Smooth muscle cell (in vitro differentiated cells): ENCODE results near the gene SRC. TPM values are rescaled to one million over a fixed set of nuclear protein-coding genes. Genes with fewer than 3 reads are reported as not detected.

Experiments used
- DNase-seq: peaks from one replicate; lab custom pipeline; 2025; ENCODE audit not compliant: unreplicated experiment; lab: John Stamatoyannopoulos, UW
- H2AFZ ChIP-seq: fragments of 200-600 bp; sonication (generic); 2 replicates; pipeline ENCODE4 v1.6.0; 2016; ENCODE audit warnings: antibody characterized with exemption, low read depth, mild to moderate bottlenecking
- H3F3A ChIP-seq: fragments of 200-600 bp; sonication (generic); 2 replicates; pipeline ENCODE4 v1.6.0; 2017; ENCODE audit warnings: antibody characterized with exemption, low read depth
- H3K27ac ChIP-seq: fragments of 200-600 bp; sonication (generic); 2 replicates; pipeline ENCODE4 v1.5.1; 2016; ENCODE audit warnings: low read depth, mild to moderate bottlenecking
- H3K27me3 ChIP-seq: fragments of 200-600 bp; sonication (generic); 2 replicates; pipeline ENCODE4 v1.6.1; 2016; ENCODE audit warnings: low read depth, mild to moderate bottlenecking
- H3K36me3 ChIP-seq: fragments of 200-600 bp; sonication (generic); 2 replicates; pipeline ENCODE4 v1.5.1; 2016; ENCODE audit warnings: low read depth
- H3K4me1 ChIP-seq: fragments of 200-600 bp; sonication (generic); 2 replicates; pipeline ENCODE4 v1.5.1; 2016; ENCODE audit warnings: low read depth
- H3K4me2 ChIP-seq: fragments of 200-600 bp; sonication (generic); 2 replicates; pipeline ENCODE4 v1.6.0; 2016; ENCODE audit warnings: mild to moderate bottlenecking
- H3K4me3 ChIP-seq: fragments of 200-600 bp; sonication (generic); 2 replicates; pipeline ENCODE4 v1.5.1; 2016; ENCODE audit warnings: mild to moderate bottlenecking
- H3K79me2 ChIP-seq: fragments of 200-600 bp; sonication (generic); 2 replicates; pipeline ENCODE4 v1.6.0; 2016; ENCODE audit warnings: low read depth, mild to moderate bottlenecking
- H3K9ac ChIP-seq: fragments of 200-600 bp; sonication (generic); 2 replicates; pipeline ENCODE4 v1.6.0; 2016; ENCODE audit warnings: low read depth
- H3K9me3 ChIP-seq: fragments of 200-600 bp; sonication (generic); replicated peaks from 2 replicates; pipeline ENCODE4 v1.5.1; 2016; ENCODE audit warnings: low read depth
- H4K20me1 ChIP-seq: fragments of 200-600 bp; sonication (generic); 2 replicates; pipeline ENCODE4 v1.6.0; 2016; ENCODE audit warnings: low read depth
- WGBS: methylation state at CpG from one replicate; pipeline ENCODE4 v1.1.7; 2016; ENCODE audit warnings: low lambda C conversion rate; 5-methylcytosine and 5-hydroxymethylcytosine counted together
- polyA plus RNA-seq: library from polyadenylated mRNA; unstranded; fragments of >200 nt; fragmentation: Nextera tagmentation; extraction: Ambion mirVana; gene quantifications from 2 replicates; pipeline ENCODE4 v1.2.1, GENCODE V29; 2016
- total RNA-seq: library from RNA; depleted of rRNA; stranded (reverse); fragments of >200 nt; gene quantifications from 2 replicates; pipeline ENCODE4 v1.2.3, GENCODE V29; 2014
- TF ChIP-seq, protein P1 (sequence below): fragments of 200-600 bp; sonication (generic); IDR thresholded peaks from 2 replicates; pipeline ENCODE4 v1.5.1; 2017; ENCODE audit warnings: borderline replicate concordance, mild to moderate bottlenecking, antibody characterized with exemption; ENCODE audit not compliant: insufficient read depth, poor library complexity, severe bottlenecking

Gene SRC
- total and polyA plus RNA-seq, 2 experiments from 2014 or later: 26.0 to 36.5 TPM

DNA sequence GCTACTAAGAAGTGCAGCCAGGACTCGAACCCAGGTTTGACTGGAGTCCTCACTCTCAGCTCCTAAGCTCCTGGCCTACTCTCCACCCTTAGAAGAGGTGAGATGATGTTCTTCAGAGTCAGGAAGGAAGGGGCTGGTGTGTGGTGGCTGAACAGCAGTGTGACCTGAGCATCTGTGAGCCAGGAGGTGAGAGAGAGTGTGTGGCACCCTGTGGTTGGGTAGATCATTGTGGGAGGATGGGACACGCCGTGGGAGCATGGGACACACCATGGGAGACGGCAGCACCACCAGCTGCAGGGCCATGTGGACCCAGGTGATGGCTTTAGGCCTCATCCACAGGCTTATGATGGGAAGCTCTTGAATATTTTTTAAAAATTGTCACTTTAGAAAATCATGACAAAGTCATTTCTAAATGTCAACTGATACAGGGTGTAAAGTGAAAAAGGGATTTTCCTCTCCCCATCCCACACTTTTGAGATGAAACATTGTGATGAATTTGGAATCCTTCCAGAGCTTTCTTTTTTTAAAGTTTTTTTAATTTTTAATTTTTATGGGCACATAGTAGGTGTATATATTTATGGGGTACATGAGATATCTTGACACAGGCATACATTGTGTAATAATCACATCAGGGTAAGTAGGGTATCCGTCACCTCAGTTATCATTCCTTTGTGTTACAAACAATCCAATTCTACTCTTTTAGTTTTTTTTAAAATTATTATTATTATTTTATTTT, 31.6 kb downstream of the SRC start:
- Histone ChIP-seq H3K9me3 (no peaks in the 10 kb centered on the region), H3K36me3 (no peaks in the 10 kb centered on the region), H3F3A (peaks cover 17% of the 10 kb centered on the region), H3K79me2 (peaks cover 91% of the 10 kb centered on the region), H3K27ac (no peak overlapping the region), H3K4me2 (no peak overlapping the region), H3K9ac (no peak overlapping the region), H3K4me3 (no peak overlapping the region), H2AFZ (no peak overlapping the region), H4K20me1 (peaks cover 78% of the 10 kb centered on the region), H3K4me1 (peaks cover 8% of the 10 kb centered on the region), H3K27me3 (no peaks in the 10 kb centered on the region)
- DNase-seq: no peak
- TF ChIP-seq, protein P1, sequence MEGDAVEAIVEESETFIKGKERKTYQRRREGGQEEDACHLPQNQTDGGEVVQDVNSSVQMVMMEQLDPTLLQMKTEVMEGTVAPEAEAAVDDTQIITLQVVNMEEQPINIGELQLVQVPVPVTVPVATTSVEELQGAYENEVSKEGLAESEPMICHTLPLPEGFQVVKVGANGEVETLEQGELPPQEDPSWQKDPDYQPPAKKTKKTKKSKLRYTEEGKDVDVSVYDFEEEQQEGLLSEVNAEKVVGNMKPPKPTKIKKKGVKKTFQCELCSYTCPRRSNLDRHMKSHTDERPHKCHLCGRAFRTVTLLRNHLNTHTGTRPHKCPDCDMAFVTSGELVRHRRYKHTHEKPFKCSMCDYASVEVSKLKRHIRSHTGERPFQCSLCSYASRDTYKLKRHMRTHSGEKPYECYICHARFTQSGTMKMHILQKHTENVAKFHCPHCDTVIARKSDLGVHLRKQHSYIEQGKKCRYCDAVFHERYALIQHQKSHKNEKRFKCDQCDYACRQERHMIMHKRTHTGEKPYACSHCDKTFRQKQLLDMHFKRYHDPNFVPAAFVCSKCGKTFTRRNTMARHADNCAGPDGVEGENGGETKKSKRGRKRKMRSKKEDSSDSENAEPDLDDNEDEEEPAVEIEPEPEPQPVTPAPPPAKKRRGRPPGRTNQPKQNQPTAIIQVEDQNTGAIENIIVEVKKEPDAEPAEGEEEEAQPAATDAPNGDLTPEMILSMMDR: no peak
- 95% methylated on average over 5 of the region's 5 CpGs for WGBS

DNA sequence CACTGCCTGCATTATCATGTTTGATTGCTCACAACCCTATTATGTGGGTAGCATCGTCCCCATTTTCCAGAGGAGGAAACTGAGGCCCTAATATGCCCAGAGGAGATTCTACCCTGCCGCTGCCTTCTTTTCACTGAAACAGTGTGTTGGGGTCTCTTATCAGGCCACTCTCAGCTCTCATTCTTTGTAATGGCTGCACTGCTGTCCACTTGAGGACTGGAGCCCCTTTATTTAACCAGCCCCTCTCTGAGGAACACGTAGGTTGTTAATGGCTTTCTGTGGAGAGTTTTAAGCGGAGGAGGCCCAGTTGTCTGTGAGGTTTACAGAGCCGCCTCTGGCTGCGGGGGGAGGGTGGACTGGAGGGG, 32.5 kb downstream of the SRC start:
- no peak overlapping the region for H3K4me3 ChIP-seq
- no peak overlapping the region for H2AFZ ChIP-seq
- peaks cover 82% of the 10 kb centered on the region for H3K79me2 ChIP-seq
- peaks cover 17% of the 10 kb centered on the region for H3F3A ChIP-seq
- 57% methylated on average over 6 of the region's 6 CpGs for WGBS
- peak overlapping the region; percentile 73 for H3K27ac ChIP-seq
- H3K9ac ChIP-seq: no peak overlapping the region
- H3K4me2 ChIP-seq: peak overlapping the region; percentile 22
- H4K20me1 ChIP-seq: peaks cover 69% of the 10 kb centered on the region
- H3K4me1 ChIP-seq: peaks cover 8% of the 10 kb centered on the region
- H3K27me3 ChIP-seq: no peaks in the 10 kb centered on the region
- DNase-seq: no peak
- no peaks in the 10 kb centered on the region for H3K36me3 ChIP-seq
- TF ChIP-seq, protein P1: no peak
- H3K9me3 ChIP-seq: no peaks in the 10 kb centered on the region

DNA sequence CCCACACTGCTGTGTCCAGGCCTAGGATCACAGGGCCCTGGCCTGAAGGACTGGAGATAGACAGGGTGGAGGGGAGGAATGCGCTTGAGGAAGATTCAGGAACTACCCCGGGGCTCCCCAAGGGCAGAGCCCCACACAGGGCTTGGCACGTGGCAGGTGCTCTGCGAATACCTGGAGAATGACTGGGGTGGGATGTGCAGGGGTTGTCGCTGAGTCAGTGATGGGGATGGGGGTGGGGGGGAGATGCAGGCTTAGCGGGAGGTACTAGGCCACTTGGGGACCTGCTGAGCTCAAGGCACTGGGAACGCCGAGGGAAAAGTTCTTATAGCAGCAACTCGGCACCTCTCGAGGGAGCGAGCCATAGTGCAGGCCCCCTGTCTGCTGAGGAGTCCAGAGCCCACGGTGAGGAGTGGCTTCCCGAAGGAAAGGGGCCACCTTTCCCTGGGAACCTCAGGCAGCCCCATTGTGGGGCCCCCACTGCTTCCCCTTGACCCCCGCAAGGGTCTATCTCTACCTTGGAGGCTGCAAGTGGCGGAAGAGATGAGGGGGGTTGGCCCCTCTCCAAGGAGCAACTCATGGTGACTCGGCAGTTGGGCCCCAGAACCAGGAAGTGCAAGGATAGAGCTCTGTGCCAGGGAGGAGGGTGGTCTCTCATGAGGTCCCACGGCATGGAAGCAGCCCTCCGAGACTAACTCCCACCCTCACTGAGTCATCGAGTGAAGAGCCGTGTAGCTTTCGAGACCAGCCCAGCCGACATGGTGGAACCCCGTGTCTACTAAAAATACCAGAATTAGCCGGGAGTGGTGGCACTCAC, 33.1 kb downstream of the SRC start:
- Histone ChIP-seq H3K9ac (no peak overlapping the region), H3F3A (peaks cover 17% of the 10 kb centered on the region), H3K27me3 (no peaks in the 10 kb centered on the region), H3K9me3 (no peaks in the 10 kb centered on the region), H3K4me1 (peaks cover 8% of the 10 kb centered on the region), H3K36me3 (no peaks in the 10 kb centered on the region), H4K20me1 (peaks cover 63% of the 10 kb centered on the region), H3K79me2 (peaks cover 76% of the 10 kb centered on the region), H3K4me2 (peak overlapping the region; percentile 68), H3K27ac (peak overlapping the region; percentile 73), H3K4me3 (no peak overlapping the region), H2AFZ (no peak overlapping the region)
- 62% methylated on average over 24 of the region's 24 CpGs for whole genome bisulfite sequencing
- TF ChIP-seq, protein P1: no peak
- DNase-seq: no peak
